Mammary epithelial cell (primary cell): ENCODE measurements around the gene OXTR.

Experiments used
- CTCF ChIP-seq, 2 donors: IDR thresholded peaks in 1 of 2; conservative IDR thresholded peaks in 1 of 2; 2 replicates each; pipeline ENCODE4 v1.5.1; 2011 to 2012; ENCODE audit warnings: inconsistent platforms in 2 of 2, low read length in 2 of 2, mild to moderate bottlenecking in 2 of 2, control low read depth in 1 of 2, low read depth in 1 of 2; ENCODE audit not compliant: insufficient read depth in 1 of 2; ENCODE audit errors: extremely low read depth in 1 of 2
- EZH2 ChIP-seq: IDR thresholded peaks from 2 replicates; pipeline ENCODE4 v1.6.1; 2012; ENCODE audit warnings: low read length, inconsistent platforms, borderline replicate concordance

DNA sequence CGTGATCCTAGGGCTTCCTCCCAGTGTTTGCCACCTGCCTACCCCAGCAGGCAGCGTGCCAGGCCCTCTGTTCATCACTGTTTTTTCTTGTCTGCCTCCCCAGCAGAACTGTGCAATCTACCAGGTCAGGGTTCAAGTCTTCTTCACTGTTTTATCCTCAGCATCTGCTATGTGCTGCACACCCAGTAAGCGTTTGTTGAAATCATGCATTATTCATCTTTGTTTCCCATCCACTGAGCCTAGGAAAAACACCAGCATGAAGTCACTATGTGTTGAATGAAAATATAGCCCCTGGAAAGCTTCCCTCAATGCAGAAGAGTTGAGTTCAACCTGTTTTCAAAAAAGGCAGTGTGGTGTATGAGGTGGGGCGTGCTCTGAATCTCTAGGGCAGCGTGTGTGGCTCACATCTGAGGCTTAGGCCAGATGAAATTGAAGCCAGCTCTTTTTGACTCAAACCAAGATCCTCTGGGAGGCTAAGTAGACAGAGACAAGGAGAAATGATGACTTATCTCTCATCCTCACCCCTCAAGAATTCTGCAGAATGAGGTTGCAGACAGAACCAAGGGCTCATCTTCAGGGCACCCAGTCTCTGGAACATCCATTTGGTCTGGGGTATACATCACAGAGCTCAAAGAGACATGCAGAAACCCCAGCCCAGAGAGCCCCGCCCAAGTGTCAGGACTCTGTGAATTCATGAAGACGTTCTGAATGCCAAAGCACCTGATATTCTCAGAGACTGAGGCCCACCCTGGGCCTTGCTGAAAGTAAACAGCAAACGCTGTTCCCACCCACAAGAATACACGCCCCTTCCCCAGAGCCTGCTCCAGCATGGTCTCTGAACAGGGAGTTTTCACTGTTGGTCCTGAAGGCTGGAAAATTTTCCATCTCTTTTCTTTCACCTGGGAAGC, 41.6 kb downstream of the OXTR start:
- no peak for TF ChIP-seq CTCF (conservative IDR thresholded peaks at IDR 0.05 in 1 of 2, IDR thresholded peaks at IDR 0.05 in 1 of 2; ENCODE audit: extremely low read depth in 1 of 2, insufficient read depth in 1 of 2, low read depth in 1 of 2, low read length in 2 of 2)
- TF ChIP-seq EZH2: no peak
